Endothelial cell of umbilical vein (primary cell): Measurements from ENCODE around the gene RNF214. TPM values are rescaled to one million over a fixed set of nuclear protein-coding genes. Genes with fewer than 3 reads are reported as not detected.

Experiments
- BruUV-seq: library from RNA; stranded (reverse); fragments of 400-500 nt; replicated peaks from 2 replicates; lab custom pipeline; 2021; lab: Mats Ljungman, UMichigan
- CTCF ChIA-PET: fragments of 300-600, 350-600 bp; sonication (Branson Sonifier 250); formaldehyde crosslinking; loops from one replicate; lab custom pipeline; 2021; ENCODE audit warnings: antibody characterized with exemption, inconsistent platforms; lab: Charles Lee
- POLR2A ChIA-PET: fragments of 300-600, 350-600 bp; sonication (Branson Sonifier 250); formaldehyde crosslinking; loops from one replicate; lab custom pipeline; 2021; ENCODE audit warnings: antibody characterized with exemption, inconsistent platforms; lab: Charles Lee
- DNase-seq: peaks from one replicate; pipeline ENCODE4 v3.0.0-alpha.2; 2011; ENCODE audit warnings: low read depth, low spot score
- FAIRE-seq: peaks from 2 replicates; lab custom pipeline; 2011; peaks lifted over from hg19 to GRCh38; lab: Jason Lieb, UNC
- H2AFZ ChIP-seq: 2 replicates; pipeline ENCODE4 v1.6.0; 2012; ENCODE audit warnings: low read depth, low read length, control low read depth, inconsistent platforms
- H3K27ac ChIP-seq: 2 replicates; pipeline ENCODE4 v1.5.1; 2011; ENCODE audit warnings: low read depth, mild to moderate bottlenecking, control low read depth, low read length, moderate library complexity; ENCODE audit not compliant: insufficient read depth
- H3K27me3 ChIP-seq, 2 experiments: 2 replicates each; pipeline versions ENCODE4 v1.6.0 to v1.6.1; 2011; ENCODE audit warnings: low read length in 2 of 2, mixed read lengths in 1 of 2; ENCODE audit not compliant: control insufficient read depth in 2 of 2, insufficient read depth in 2 of 2
- H3K36me3 ChIP-seq, 2 experiments: 2 replicates in 1 of 2; 3 replicates in 1 of 2; pipeline ENCODE4 v1.5.1; 2011; ENCODE audit warnings: low read length in 2 of 2, mild to moderate bottlenecking in 1 of 2, moderate library complexity in 1 of 2; ENCODE audit not compliant: control insufficient read depth in 2 of 2, insufficient read depth in 2 of 2; ENCODE audit errors: extremely low read depth in 1 of 2
- H3K4me1 ChIP-seq: 3 replicates; pipeline ENCODE4 v1.5.1; 2011; ENCODE audit warnings: mild to moderate bottlenecking, low read length; ENCODE audit not compliant: control insufficient read depth, insufficient read depth; ENCODE audit errors: extremely low read depth
- H3K4me2 ChIP-seq: 2 replicates; pipeline ENCODE4 v1.6.1; 2011; ENCODE audit warnings: low read length, control low read depth, mixed read lengths; ENCODE audit not compliant: insufficient read depth
- H3K4me3 ChIP-seq, 3 experiments: fragments of 200-600 bp in 1 of 3; sonication (generic), shearing (Covaris generic) in 1 of 3; replicated peaks in 1 of 3; 2 replicates each; pipeline ENCODE4 v1.5.1; 2011 to 2016; ENCODE audit warnings: control low read depth in 3 of 3, low read length in 3 of 3, mild to moderate bottlenecking in 2 of 3, inconsistent platforms in 1 of 3, low read depth in 1 of 3, moderate library complexity in 1 of 3; ENCODE audit not compliant: insufficient read depth in 1 of 3
- H3K79me2 ChIP-seq: 2 replicates; pipeline ENCODE4 v1.6.0; 2012; ENCODE audit warnings: low read length, inconsistent platforms; ENCODE audit not compliant: control insufficient read depth, insufficient read depth
- H3K9ac ChIP-seq: replicated peaks from 2 replicates; pipeline ENCODE3; 2011; ENCODE audit warnings: low read length, control low read depth; ENCODE audit not compliant: insufficient read depth; ENCODE audit errors: extremely low read depth
- H3K9me1 ChIP-seq: replicated peaks from 3 replicates; pipeline ENCODE4 v1.6.0; 2011; ENCODE audit warnings: mild to moderate bottlenecking, low read length; ENCODE audit not compliant: control insufficient read depth, insufficient read depth; ENCODE audit errors: extremely low read depth
- H3K9me3 ChIP-seq: replicated peaks from 2 replicates; pipeline ENCODE4 v1.5.1; 2012; ENCODE audit warnings: low read length, inconsistent platforms; ENCODE audit not compliant: control insufficient read depth, insufficient read depth
- H4K20me1 ChIP-seq: replicated peaks from 2 replicates; pipeline ENCODE3; 2011; ENCODE audit warnings: mild to moderate bottlenecking, low read length; ENCODE audit not compliant: control insufficient read depth, insufficient read depth; ENCODE audit errors: extremely low read depth
- EZH2 ChIP-seq: IDR thresholded peaks from 2 replicates; pipeline ENCODE4 v1.6.1; 2012; ENCODE audit warnings: borderline replicate concordance, low read depth, mild to moderate bottlenecking, moderate library complexity, low read length, inconsistent platforms; ENCODE audit not compliant: severe bottlenecking
- FOS ChIP-seq: IDR thresholded peaks from 2 replicates; pipeline ENCODE4 v1.6.1; 2011; ENCODE audit warnings: mild to moderate bottlenecking, low read length, moderate library complexity, borderline replicate concordance; ENCODE audit not compliant: insufficient read depth
- GATA2 ChIP-seq: IDR thresholded peaks from 2 replicates; pipeline ENCODE4 v1.7.0; 2011; ENCODE audit warnings: low read depth, mild to moderate bottlenecking, moderate library complexity, mixed read lengths, low read length; ENCODE audit not compliant: insufficient read length, insufficient read depth
- JUN ChIP-seq: IDR thresholded peaks from 2 replicates; pipeline ENCODE4 v1.6.1; 2011; ENCODE audit warnings: borderline replicate concordance, low read depth; ENCODE audit not compliant: insufficient read length, insufficient read depth
- MYC ChIP-seq: IDR thresholded peaks from one replicate; pipeline ENCODE4 v1.6.1; 2011; ENCODE audit warnings: mild to moderate bottlenecking, low read depth, low read length
- POLR2A ChIP-seq: IDR thresholded peaks from 2 replicates; pipeline ENCODE4 v1.6.1; 2012; ENCODE audit warnings: low read depth, mild to moderate bottlenecking, control low read depth, low read length
- POLR2AphosphoS5 ChIP-seq: IDR thresholded peaks from 2 replicates; pipeline ENCODE4 v1.6.1; 2012; ENCODE audit warnings: low read depth, mild to moderate bottlenecking, control low read depth, low read length, moderate library complexity; ENCODE audit not compliant: insufficient read depth
- dilution Hi-C: fragments of 300-500 bp; cut with MboI; formaldehyde crosslinking; loops from one replicate; pipeline ENCODE4 v1.15.0; 2019; ENCODE audit warnings: low sequenced_read_pairs; ENCODE audit not compliant: extremely low pct_ligation_motif_present
- intact Hi-C: fragments of 100-400 bp; cut with micrococcal nuclease; formaldehyde crosslinking; loops from one replicate; pipeline ENCODE4 v1.10.0; 2022
- polyA plus RNA-seq, 4 experiments: library from polyadenylated mRNA; depleted of rRNA in 3 of 4; stranded (reverse) in 3 of 4; unstranded in 1 of 4; fragments of >200 nt; gene quantifications; 2 replicates each; pipeline versions ENCODE4 v1.2.1 to v1.2.3, GENCODE V29; 2011 to 2012; ENCODE audit warnings: missing spikeins in 1 of 4
- total RNA-seq: library from RNA; stranded (reverse); gene quantifications from 2 replicates; pipeline ENCODE4 v1.2.3, GENCODE V29; 2021
- TF ChIP-seq, protein P1 (sequence below), 2 donors: IDR thresholded peaks; 1 replicate in 1 of 2; 2 replicates in 1 of 2; pipeline ENCODE4 v1.5.1; 2011; ENCODE audit warnings: low read length in 2 of 2, mild to moderate bottlenecking in 2 of 2, moderate library complexity in 2 of 2, control low read depth in 1 of 2, inconsistent platforms in 1 of 2, low read depth in 1 of 2; ENCODE audit not compliant: insufficient read depth in 1 of 2; ENCODE audit errors: extremely low read depth in 1 of 2
- TF ChIP-seq, protein P2 (sequence below): IDR thresholded peaks from 2 replicates; pipeline ENCODE4 v1.6.1; 2011; ENCODE audit not compliant: insufficient read depth, insufficient read length

The RNF214 gene
- total and polyA plus RNA-seq, 2 donors (not counting 3 experiments of a cell fraction or from before 2014, with no cell fraction given) = 24.3 to 28.2 TPM

DNA sequence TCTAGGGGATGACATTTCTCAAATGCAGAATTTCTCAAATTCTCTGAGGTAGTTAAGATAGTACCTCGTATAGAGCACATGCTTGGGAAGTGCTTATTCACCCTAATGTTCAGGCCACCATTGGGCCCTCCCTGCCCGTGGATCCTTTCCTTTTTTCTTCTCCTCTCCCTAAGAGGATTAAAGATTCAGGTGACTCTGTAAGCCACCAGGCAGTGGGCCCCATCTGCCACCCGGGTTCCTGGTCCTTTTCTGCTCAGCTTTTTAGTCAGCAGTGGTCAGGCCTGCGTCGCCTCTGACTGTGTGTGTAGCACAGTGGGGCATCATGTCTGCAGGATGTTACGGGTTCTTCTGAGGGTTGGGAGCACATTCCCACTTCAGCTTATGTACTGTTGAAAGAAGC lies 102.4 kb downstream of the RNF214 start:
- Histone ChIP-seq H3K9me1 (no peaks in the 10 kb centered on the region), H3K4me3 (no peak overlapping the region), H3K27me3 (no peaks in the 10 kb centered on the region), H3K4me2 (no peak overlapping the region), H3K4me1 (peaks cover 5% of the 10 kb centered on the region), H3K9ac (no peak overlapping the region), H4K20me1 (no peaks in the 10 kb centered on the region), H3K36me3 (peaks cover 2 to 7% of the 10 kb centered on the region in 2 experiments), H3K79me2 (no peaks in the 10 kb centered on the region), H2AFZ (no peak overlapping the region), H3K27ac (no peak overlapping the region), H3K9me3 (no peaks in the 10 kb centered on the region)
- DNase-seq (no peak), FAIRE-seq (no peak)
- TF ChIP-seq JUN (no peak), EZH2 (no peak), POLR2A (no peak), MYC (no peak), FOS (no peak), POLR2AphosphoS5 (no peak), GATA2 (no peak)
- TF ChIP-seq, protein P1, sequence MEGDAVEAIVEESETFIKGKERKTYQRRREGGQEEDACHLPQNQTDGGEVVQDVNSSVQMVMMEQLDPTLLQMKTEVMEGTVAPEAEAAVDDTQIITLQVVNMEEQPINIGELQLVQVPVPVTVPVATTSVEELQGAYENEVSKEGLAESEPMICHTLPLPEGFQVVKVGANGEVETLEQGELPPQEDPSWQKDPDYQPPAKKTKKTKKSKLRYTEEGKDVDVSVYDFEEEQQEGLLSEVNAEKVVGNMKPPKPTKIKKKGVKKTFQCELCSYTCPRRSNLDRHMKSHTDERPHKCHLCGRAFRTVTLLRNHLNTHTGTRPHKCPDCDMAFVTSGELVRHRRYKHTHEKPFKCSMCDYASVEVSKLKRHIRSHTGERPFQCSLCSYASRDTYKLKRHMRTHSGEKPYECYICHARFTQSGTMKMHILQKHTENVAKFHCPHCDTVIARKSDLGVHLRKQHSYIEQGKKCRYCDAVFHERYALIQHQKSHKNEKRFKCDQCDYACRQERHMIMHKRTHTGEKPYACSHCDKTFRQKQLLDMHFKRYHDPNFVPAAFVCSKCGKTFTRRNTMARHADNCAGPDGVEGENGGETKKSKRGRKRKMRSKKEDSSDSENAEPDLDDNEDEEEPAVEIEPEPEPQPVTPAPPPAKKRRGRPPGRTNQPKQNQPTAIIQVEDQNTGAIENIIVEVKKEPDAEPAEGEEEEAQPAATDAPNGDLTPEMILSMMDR (IDR thresholded peaks at IDR 0.05; ENCODE audit: extremely low read depth in 1 of 2, insufficient read depth in 1 of 2, low read depth in 1 of 2, low read length in 2 of 2) = no peak
- TF ChIP-seq, protein P2, sequence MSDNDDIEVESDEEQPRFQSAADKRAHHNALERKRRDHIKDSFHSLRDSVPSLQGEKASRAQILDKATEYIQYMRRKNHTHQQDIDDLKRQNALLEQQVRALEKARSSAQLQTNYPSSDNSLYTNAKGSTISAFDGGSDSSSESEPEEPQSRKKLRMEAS = no peak
- intact Hi-C loops = no loop called here
- POLR2A ChIA-PET = no interaction called here
- dilution Hi-C loops = no loop called here
- BruUV-seq = no TSS peak
- CTCF ChIA-PET = no interaction called here
